Urinary bladder (tissue), 4 donors: Measurements from ENCODE around the gene TNN. TPM values are rescaled to one million over a fixed set of nuclear protein-coding genes. Genes with fewer than 3 reads are reported as not detected.

Source experiments
- DNase-seq: peaks from one replicate; pipeline ENCODE4 v3.0.0-alpha.2; 2015; ENCODE audit errors: extremely low spot score
- H3K27ac ChIP-seq: one replicate; pipeline ENCODE4 v1.5.1; 2013; ENCODE audit warnings: low read depth, mild to moderate bottlenecking, moderate library complexity
- H3K36me3 ChIP-seq: one replicate; pipeline ENCODE4 v1.6.1; 2013; ENCODE audit warnings: mild to moderate bottlenecking, moderate library complexity; ENCODE audit not compliant: insufficient read depth
- H3K4me1 ChIP-seq: one replicate; pipeline ENCODE4 v1.6.1; 2013; ENCODE audit warnings: mild to moderate bottlenecking, moderate library complexity; ENCODE audit not compliant: insufficient read depth
- H3K4me3 ChIP-seq: one replicate; pipeline ENCODE4 v1.5.1; 2013; ENCODE audit warnings: low read depth, low read length
- WGBS: extraction: QIAGEN DNeasy Blood & Tissue Kit; methylation state at CpG from one replicate; pipeline ENCODE4 v1.1.7; 2013; 5-methylcytosine and 5-hydroxymethylcytosine counted together
- polyA plus RNA-seq: library from polyadenylated mRNA; stranded (reverse); fragments of 200-250 nt; gene quantifications from one replicate; pipeline ENCODE4 v1.2.3, GENCODE V29; 2013
- total RNA-seq: library from RNA; depleted of rRNA; stranded (reverse); fragments of >200 nt; gene quantifications from one replicate; pipeline ENCODE4 v1.2.3, GENCODE V29; 2014
- donor health status: healthy with polysubstance abuse.
- donor health status: healthy.

The TNN gene
- total and polyA plus RNA-seq, 2 donors = 0.03 to 2.2 TPM

- Histone ChIP-seq H3K4me1 (no peaks in the 10 kb centered on the region), H3K4me3 (no peak overlapping the region), H3K27ac (no peak overlapping the region), H3K36me3 (no peaks in the 10 kb centered on the region)
- WGBS = 81% methylated on average over 2 of the region's 2 CpGs
- DNase-seq = no peak
Measured at GRCh38 chr1:175130649-175131045, 63.0 kb downstream of the TNN start.

- Histone ChIP-seq H3K4me1 (no peaks in the 10 kb centered on the region), H3K27ac (no peak overlapping the region), H3K4me3 (no peak overlapping the region), H3K36me3 (no peaks in the 10 kb centered on the region)
- no peak for DNase-seq
- 63% methylated on average over 1 of the region's 1 CpG for WGBS
Measured at GRCh38 chr1:175131095-175131494, 63.5 kb downstream of the TNN start.

- WGBS = 14% methylated on average over 1 of the region's 1 CpG
- no peak for DNase-seq
- Histone ChIP-seq H3K36me3 (no peaks in the 10 kb centered on the region), H3K4me3 (no peak overlapping the region), H3K4me1 (no peaks in the 10 kb centered on the region), H3K27ac (no peak overlapping the region)
Measured at GRCh38 chr1:175132436-175132835, 64.8 kb downstream of the TNN start.

- DNase-seq = no peak
- no peak overlapping the region for H3K27ac ChIP-seq
- 92% methylated on average over 6 of the region's 6 CpGs for WGBS
- no peaks in the 10 kb centered on the region for H3K4me1 ChIP-seq
- no peaks in the 10 kb centered on the region for H3K36me3 ChIP-seq
- no peak overlapping the region for H3K4me3 ChIP-seq
Measured at GRCh38 chr1:175133673-175134435, 66.2 kb downstream of the TNN start.

GRCh38 chr1:175134500-175134899 is 66.9 kb downstream of the TNN start:
- Histone ChIP-seq H3K27ac (no peak overlapping the region), H3K4me3 (no peak overlapping the region), H3K36me3 (no peaks in the 10 kb centered on the region), H3K4me1 (no peaks in the 10 kb centered on the region)
- no peak for DNase-seq
- 85% methylated on average over 1 of the region's 1 CpG for WGBS

GRCh38 chr1:175136246-175136645 is 68.6 kb downstream of the TNN start:
- WGBS = 72% methylated on average over 3 of the region's 3 CpGs
- no peak overlapping the region for H3K4me3 ChIP-seq
- no peaks in the 10 kb centered on the region for H3K36me3 ChIP-seq
- no peak for DNase-seq
- H3K27ac ChIP-seq = no peak overlapping the region
- no peaks in the 10 kb centered on the region for H3K4me1 ChIP-seq

GRCh38 chr1:175137369-175137768 is 69.7 kb downstream of the TNN start:
- Histone ChIP-seq H3K4me1 (no peaks in the 10 kb centered on the region), H3K27ac (no peak overlapping the region), H3K36me3 (no peaks in the 10 kb centered on the region), H3K4me3 (no peak overlapping the region)
- DNase-seq = no peak
- WGBS = 92% methylated on average over 1 of the region's 1 CpG

GRCh38 chr1:175138579-175138978 is 70.9 kb downstream of the TNN start:
- no peak overlapping the region for H3K4me3 ChIP-seq
- no peaks in the 10 kb centered on the region for H3K4me1 ChIP-seq
- H3K27ac ChIP-seq = no peak overlapping the region
- no peak for DNase-seq
- 57% methylated on average over 2 of the region's 2 CpGs for WGBS
- H3K36me3 ChIP-seq = no peaks in the 10 kb centered on the region

- Histone ChIP-seq H3K4me1 (no peaks in the 10 kb centered on the region), H3K36me3 (no peaks in the 10 kb centered on the region), H3K27ac (no peak overlapping the region), H3K4me3 (no peak overlapping the region)
- WGBS = 61% methylated on average over 7 of the region's 7 CpGs
- DNase-seq = no peak
Measured at GRCh38 chr1:175145899-175146528, 78.4 kb downstream of the TNN start.

- 33% methylated on average over 21 of the region's 21 CpGs for WGBS
- DNase-seq = no peak
- no peak overlapping the region for H3K27ac ChIP-seq
- H3K4me1 ChIP-seq = no peaks in the 10 kb centered on the region
- no peaks in the 10 kb centered on the region for H3K36me3 ChIP-seq
- no peak overlapping the region for H3K4me3 ChIP-seq
Measured at GRCh38 chr1:175146529-175147213, 79.0 kb downstream of the TNN start.

- H3K4me3 ChIP-seq = no peak overlapping the region
Measured at GRCh38 chr1:175147569-175147968, 79.9 kb downstream of the TNN start.

GRCh38 chr1:175148068-175148467 is 80.4 kb downstream of the TNN start:
- no peaks in the 10 kb centered on the region for H3K36me3 ChIP-seq
- DNase-seq = no peak
- 80% methylated on average over 7 of the region's 7 CpGs for WGBS
- no peak overlapping the region for H3K27ac ChIP-seq
- no peak overlapping the region for H3K4me3 ChIP-seq
- H3K4me1 ChIP-seq = no peaks in the 10 kb centered on the region

More at GRCh38 chr1:175147569-175147968, 79.9 kb downstream of the TNN start:
- no peaks in the 10 kb centered on the region for H3K36me3 ChIP-seq
- no peaks in the 10 kb centered on the region for H3K4me1 ChIP-seq
- no peak overlapping the region for H3K27ac ChIP-seq
- DNase-seq = no peak
- 95% methylated on average over 5 of the region's 5 CpGs for WGBS

GRCh38 chr1:175150596-175151319 is 83.1 kb downstream of the TNN start:
- no peaks in the 10 kb centered on the region for H3K4me1 ChIP-seq
- H3K4me3 ChIP-seq = no peak overlapping the region
- no peaks in the 10 kb centered on the region for H3K36me3 ChIP-seq
- no peak overlapping the region for H3K27ac ChIP-seq
- no peak for DNase-seq
- WGBS = 72% methylated on average over 9 of the region's 9 CpGs
